Endothelial cell of umbilical vein (primary cell): Measurements from ENCODE around the gene RNF43. TPM values are rescaled to one million over a fixed set of nuclear protein-coding genes. Genes with fewer than 3 reads are reported as not detected.

Experiments used
- BruUV-seq: library from RNA; stranded (reverse); fragments of 400-500 nt; replicated peaks from 2 replicates; lab custom pipeline; 2021; lab: Mats Ljungman, UMichigan
- CTCF ChIA-PET: fragments of 300-600, 350-600 bp; sonication (Branson Sonifier 250); formaldehyde crosslinking; loops from one replicate; lab custom pipeline; 2021; ENCODE audit warnings: antibody characterized with exemption, inconsistent platforms; lab: Charles Lee
- POLR2A ChIA-PET: fragments of 300-600, 350-600 bp; sonication (Branson Sonifier 250); formaldehyde crosslinking; loops from one replicate; lab custom pipeline; 2021; ENCODE audit warnings: antibody characterized with exemption, inconsistent platforms; lab: Charles Lee
- DNase-seq: peaks from one replicate; pipeline ENCODE4 v3.0.0-alpha.2; 2011; ENCODE audit warnings: low read depth, low spot score
- FAIRE-seq: peaks from 2 replicates; lab custom pipeline; 2011; peaks lifted over from hg19 to GRCh38; lab: Jason Lieb, UNC
- H2AFZ ChIP-seq: 2 replicates; pipeline ENCODE4 v1.6.0; 2012; ENCODE audit warnings: low read depth, low read length, control low read depth, inconsistent platforms
- H3K27ac ChIP-seq: 2 replicates; pipeline ENCODE4 v1.5.1; 2011; ENCODE audit warnings: low read depth, mild to moderate bottlenecking, control low read depth, low read length, moderate library complexity; ENCODE audit not compliant: insufficient read depth
- H3K27me3 ChIP-seq, 2 experiments: 2 replicates each; pipeline versions ENCODE4 v1.6.0 to v1.6.1; 2011; ENCODE audit warnings: low read length in 2 of 2, mixed read lengths in 1 of 2; ENCODE audit not compliant: control insufficient read depth in 2 of 2, insufficient read depth in 2 of 2
- H3K36me3 ChIP-seq, 2 experiments: 2 replicates in 1 of 2; 3 replicates in 1 of 2; pipeline ENCODE4 v1.5.1; 2011; ENCODE audit warnings: low read length in 2 of 2, mild to moderate bottlenecking in 1 of 2, moderate library complexity in 1 of 2; ENCODE audit not compliant: control insufficient read depth in 2 of 2, insufficient read depth in 2 of 2; ENCODE audit errors: extremely low read depth in 1 of 2
- H3K4me1 ChIP-seq: 3 replicates; pipeline ENCODE4 v1.5.1; 2011; ENCODE audit warnings: mild to moderate bottlenecking, low read length; ENCODE audit not compliant: control insufficient read depth, insufficient read depth; ENCODE audit errors: extremely low read depth
- H3K4me2 ChIP-seq: 2 replicates; pipeline ENCODE4 v1.6.1; 2011; ENCODE audit warnings: low read length, control low read depth, mixed read lengths; ENCODE audit not compliant: insufficient read depth
- H3K4me3 ChIP-seq, 3 experiments: fragments of 200-600 bp in 1 of 3; sonication (generic), shearing (Covaris generic) in 1 of 3; replicated peaks in 1 of 3; 2 replicates each; pipeline ENCODE4 v1.5.1; 2011 to 2016; ENCODE audit warnings: control low read depth in 3 of 3, low read length in 3 of 3, mild to moderate bottlenecking in 2 of 3, inconsistent platforms in 1 of 3, low read depth in 1 of 3, moderate library complexity in 1 of 3; ENCODE audit not compliant: insufficient read depth in 1 of 3
- H3K79me2 ChIP-seq: 2 replicates; pipeline ENCODE4 v1.6.0; 2012; ENCODE audit warnings: low read length, inconsistent platforms; ENCODE audit not compliant: control insufficient read depth, insufficient read depth
- H3K9ac ChIP-seq: replicated peaks from 2 replicates; pipeline ENCODE3; 2011; ENCODE audit warnings: low read length, control low read depth; ENCODE audit not compliant: insufficient read depth; ENCODE audit errors: extremely low read depth
- H3K9me1 ChIP-seq: replicated peaks from 3 replicates; pipeline ENCODE4 v1.6.0; 2011; ENCODE audit warnings: mild to moderate bottlenecking, low read length; ENCODE audit not compliant: control insufficient read depth, insufficient read depth; ENCODE audit errors: extremely low read depth
- H3K9me3 ChIP-seq: replicated peaks from 2 replicates; pipeline ENCODE4 v1.5.1; 2012; ENCODE audit warnings: low read length, inconsistent platforms; ENCODE audit not compliant: control insufficient read depth, insufficient read depth
- H4K20me1 ChIP-seq: replicated peaks from 2 replicates; pipeline ENCODE3; 2011; ENCODE audit warnings: mild to moderate bottlenecking, low read length; ENCODE audit not compliant: control insufficient read depth, insufficient read depth; ENCODE audit errors: extremely low read depth
- EZH2 ChIP-seq: IDR thresholded peaks from 2 replicates; pipeline ENCODE4 v1.6.1; 2012; ENCODE audit warnings: borderline replicate concordance, low read depth, mild to moderate bottlenecking, moderate library complexity, low read length, inconsistent platforms; ENCODE audit not compliant: severe bottlenecking
- FOS ChIP-seq: IDR thresholded peaks from 2 replicates; pipeline ENCODE4 v1.6.1; 2011; ENCODE audit warnings: mild to moderate bottlenecking, low read length, moderate library complexity, borderline replicate concordance; ENCODE audit not compliant: insufficient read depth
- GATA2 ChIP-seq: IDR thresholded peaks from 2 replicates; pipeline ENCODE4 v1.7.0; 2011; ENCODE audit warnings: low read depth, mild to moderate bottlenecking, moderate library complexity, mixed read lengths, low read length; ENCODE audit not compliant: insufficient read length, insufficient read depth
- JUN ChIP-seq: IDR thresholded peaks from 2 replicates; pipeline ENCODE4 v1.6.1; 2011; ENCODE audit warnings: borderline replicate concordance, low read depth; ENCODE audit not compliant: insufficient read length, insufficient read depth
- MYC ChIP-seq: IDR thresholded peaks from one replicate; pipeline ENCODE4 v1.6.1; 2011; ENCODE audit warnings: mild to moderate bottlenecking, low read depth, low read length
- POLR2A ChIP-seq: IDR thresholded peaks from 2 replicates; pipeline ENCODE4 v1.6.1; 2012; ENCODE audit warnings: low read depth, mild to moderate bottlenecking, control low read depth, low read length
- POLR2AphosphoS5 ChIP-seq: IDR thresholded peaks from 2 replicates; pipeline ENCODE4 v1.6.1; 2012; ENCODE audit warnings: low read depth, mild to moderate bottlenecking, control low read depth, low read length, moderate library complexity; ENCODE audit not compliant: insufficient read depth
- dilution Hi-C: fragments of 300-500 bp; cut with MboI; formaldehyde crosslinking; loops from one replicate; pipeline ENCODE4 v1.15.0; 2019; ENCODE audit warnings: low sequenced_read_pairs; ENCODE audit not compliant: extremely low pct_ligation_motif_present
- intact Hi-C: fragments of 100-400 bp; cut with micrococcal nuclease; formaldehyde crosslinking; loops from one replicate; pipeline ENCODE4 v1.10.0; 2022
- polyA plus RNA-seq, 4 experiments: library from polyadenylated mRNA; depleted of rRNA in 3 of 4; stranded (reverse) in 3 of 4; unstranded in 1 of 4; fragments of >200 nt; gene quantifications; 2 replicates each; pipeline versions ENCODE4 v1.2.1 to v1.2.3, GENCODE V29; 2011 to 2012; ENCODE audit warnings: missing spikeins in 1 of 4
- total RNA-seq: library from RNA; stranded (reverse); gene quantifications from 2 replicates; pipeline ENCODE4 v1.2.3, GENCODE V29; 2021
- TF ChIP-seq, protein P1 (sequence below): IDR thresholded peaks from 2 replicates; pipeline ENCODE4 v1.6.1; 2011; ENCODE audit not compliant: insufficient read depth, insufficient read length
- TF ChIP-seq, protein P2 (sequence below), 2 donors: IDR thresholded peaks; 1 replicate in 1 of 2; 2 replicates in 1 of 2; pipeline ENCODE4 v1.5.1; 2011; ENCODE audit warnings: low read length in 2 of 2, mild to moderate bottlenecking in 2 of 2, moderate library complexity in 2 of 2, control low read depth in 1 of 2, inconsistent platforms in 1 of 2, low read depth in 1 of 2; ENCODE audit not compliant: insufficient read depth in 1 of 2; ENCODE audit errors: extremely low read depth in 1 of 2

RNF43 gene
- total and polyA plus RNA-seq, 2 donors (not counting 3 experiments of a cell fraction or from before 2014, with no cell fraction given), result not detected

DNA sequence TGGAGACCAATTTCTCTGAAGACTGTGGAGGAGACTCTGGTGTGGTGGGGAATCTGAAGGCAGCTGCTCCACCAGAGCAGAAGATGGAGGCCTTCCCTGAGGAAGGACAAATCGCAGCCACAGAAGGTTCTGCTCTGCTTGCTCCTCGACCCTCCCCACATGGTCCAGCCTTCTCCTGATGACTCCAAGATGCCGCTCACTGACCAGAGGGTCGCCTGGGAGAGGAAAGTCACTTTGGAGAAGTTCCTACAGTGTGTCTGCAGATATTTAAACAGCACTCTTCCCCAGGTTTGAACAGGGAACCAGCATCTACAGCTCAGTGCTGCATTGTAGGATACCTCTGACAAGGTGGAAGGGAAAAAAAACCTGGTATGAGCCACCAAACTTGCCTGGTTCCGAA is 44.3 kb downstream of the RNF43 start:
- no peaks in the 10 kb centered on the region for H3K4me1 ChIP-seq
- CTCF ChIA-PET, result no interaction called here
- H3K36me3 ChIP-seq, result no peaks in the 10 kb centered on the region
- intact Hi-C loops, result no loop called here
- H3K79me2 ChIP-seq, result no peaks in the 10 kb centered on the region
- no peak overlapping the region for H3K27ac ChIP-seq
- no peaks in the 10 kb centered on the region for H4K20me1 ChIP-seq
- no peak overlapping the region for H3K9ac ChIP-seq
- no peaks in the 10 kb centered on the region for H3K9me3 ChIP-seq
- no peak for DNase-seq
- H3K27me3 ChIP-seq, result peaks cover 0 to 2% of the 10 kb centered on the region in 2 experiments
- BruUV-seq, result no TSS peak
- no peak overlapping the region for H3K4me3 ChIP-seq
- no peak overlapping the region for H3K4me2 ChIP-seq
- no peak for TF ChIP-seq EZH2
- TF ChIP-seq GATA2, result no peak
- TF ChIP-seq POLR2AphosphoS5, result no peak
- TF ChIP-seq JUN, result no peak
- TF ChIP-seq, protein P1, sequence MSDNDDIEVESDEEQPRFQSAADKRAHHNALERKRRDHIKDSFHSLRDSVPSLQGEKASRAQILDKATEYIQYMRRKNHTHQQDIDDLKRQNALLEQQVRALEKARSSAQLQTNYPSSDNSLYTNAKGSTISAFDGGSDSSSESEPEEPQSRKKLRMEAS, result no peak
- no peak for TF ChIP-seq FOS
- TF ChIP-seq, protein P2, sequence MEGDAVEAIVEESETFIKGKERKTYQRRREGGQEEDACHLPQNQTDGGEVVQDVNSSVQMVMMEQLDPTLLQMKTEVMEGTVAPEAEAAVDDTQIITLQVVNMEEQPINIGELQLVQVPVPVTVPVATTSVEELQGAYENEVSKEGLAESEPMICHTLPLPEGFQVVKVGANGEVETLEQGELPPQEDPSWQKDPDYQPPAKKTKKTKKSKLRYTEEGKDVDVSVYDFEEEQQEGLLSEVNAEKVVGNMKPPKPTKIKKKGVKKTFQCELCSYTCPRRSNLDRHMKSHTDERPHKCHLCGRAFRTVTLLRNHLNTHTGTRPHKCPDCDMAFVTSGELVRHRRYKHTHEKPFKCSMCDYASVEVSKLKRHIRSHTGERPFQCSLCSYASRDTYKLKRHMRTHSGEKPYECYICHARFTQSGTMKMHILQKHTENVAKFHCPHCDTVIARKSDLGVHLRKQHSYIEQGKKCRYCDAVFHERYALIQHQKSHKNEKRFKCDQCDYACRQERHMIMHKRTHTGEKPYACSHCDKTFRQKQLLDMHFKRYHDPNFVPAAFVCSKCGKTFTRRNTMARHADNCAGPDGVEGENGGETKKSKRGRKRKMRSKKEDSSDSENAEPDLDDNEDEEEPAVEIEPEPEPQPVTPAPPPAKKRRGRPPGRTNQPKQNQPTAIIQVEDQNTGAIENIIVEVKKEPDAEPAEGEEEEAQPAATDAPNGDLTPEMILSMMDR (IDR thresholded peaks at IDR 0.05; ENCODE audit: extremely low read depth in 1 of 2, insufficient read depth in 1 of 2, low read depth in 1 of 2, low read length in 2 of 2), result no peak
- TF ChIP-seq POLR2A, result no peak
- TF ChIP-seq MYC, result no peak
- POLR2A ChIA-PET, result no interaction called here
- FAIRE-seq, result no peak
- dilution Hi-C loops, result no loop called here
- no peak overlapping the region for H2AFZ ChIP-seq
- no peaks in the 10 kb centered on the region for H3K9me1 ChIP-seq
